HepG2 (cell line): Measurements from ENCODE around the gene ANKIB1. TPM values are rescaled to one million over a fixed set of nuclear protein-coding genes. Genes with fewer than 3 reads are reported as not detected.

Experiments
- ATAC-seq: fragments of 200-7000 bp; cut with Tn5 transposase; 3 replicates; pipeline ENCODE4 v1.9.1; 2020; ENCODE audit warnings: mild to moderate bottlenecking, moderate library complexity
- BruUV-seq: library from RNA; stranded (reverse); fragments of 400-500 nt; replicated peaks from 2 replicates; lab custom pipeline; 2021; lab: Mats Ljungman, UMichigan
- CTCF ChIA-PET: fragments of 300-600 bp; formaldehyde crosslinking; extraction: SDS; loops from one replicate; lab custom pipeline; 2021; ENCODE audit warnings: low total read pairs, inconsistent platforms, low intra/inter-chr PET ratio; lab: Yijun Ruan, JAX
- POLR2A ChIA-PET: fragments of 350-600 bp; sonication (Branson Sonifier 250); formaldehyde crosslinking; loops from one replicate; lab custom pipeline; 2020; ENCODE audit warnings: antibody characterized with exemption, inconsistent platforms; lab: Yijun Ruan, JAX
- DNase-seq: peaks from one replicate; pipeline ENCODE4 v3.0.0-alpha.2; 2015; ENCODE audit warnings: low spot score
- FAIRE-seq: peaks from 3 replicates; lab custom pipeline; 2011; peaks lifted over from hg19 to GRCh38; lab: Jason Lieb, UNC
- H2AFZ ChIP-seq: one replicate; pipeline ENCODE4 v1.6.1; 2011; ENCODE audit warnings: low read length, inconsistent platforms
- H3K27ac ChIP-seq: fragments of 300-600 bp; 3 replicates; pipeline ENCODE4 v1.8.0; 2011; ENCODE audit warnings: mixed run types, mild to moderate bottlenecking, mixed read lengths, low read length, inconsistent platforms; ENCODE audit not compliant: insufficient read depth; ENCODE audit errors: extremely low read length
- H3K27me3 ChIP-seq, 2 experiments: fragments of 200-600 bp in 1 of 2; 2 replicates in 1 of 2; 3 replicates in 1 of 2; pipeline versions ENCODE4 v1.6.0 to v1.8.0; 2011; ENCODE audit warnings: low read length in 2 of 2, mild to moderate bottlenecking in 2 of 2, moderate library complexity in 2 of 2, inconsistent platforms in 1 of 2; ENCODE audit not compliant: insufficient read depth in 2 of 2, control insufficient read depth in 1 of 2
- H3K36me3 ChIP-seq, 2 experiments: fragments of 200-600 bp in 1 of 2; replicated peaks in 1 of 2; 2 replicates in 1 of 2; 3 replicates in 1 of 2; pipeline versions ENCODE4 v1.5.1 to v1.8.0; 2011; ENCODE audit warnings: low read length in 2 of 2, inconsistent platforms in 1 of 2; ENCODE audit not compliant: insufficient read depth in 2 of 2, control insufficient read depth in 1 of 2
- H3K4me1 ChIP-seq: 2 replicates; pipeline ENCODE4 v1.5.1; 2012; ENCODE audit warnings: low read length, inconsistent platforms; ENCODE audit not compliant: insufficient read depth
- H3K4me2 ChIP-seq: 2 replicates; pipeline ENCODE4 v1.6.0; 2011; ENCODE audit warnings: low read depth, low read length, inconsistent platforms
- H3K4me3 ChIP-seq, 3 experiments: fragments of 200-600 bp in 1 of 3; sonication (generic), shearing (Covaris generic) in 1 of 3; replicated peaks in 1 of 3; 2 replicates each; pipeline ENCODE4 v1.5.1; 2011 to 2016; ENCODE audit warnings: low read length in 3 of 3, inconsistent platforms in 2 of 3, low read depth in 2 of 3, mild to moderate bottlenecking in 2 of 3, control low read depth in 1 of 3, mixed read lengths in 1 of 3; ENCODE audit not compliant: insufficient read depth in 1 of 3
- H3K79me2 ChIP-seq: one replicate; pipeline ENCODE4 v1.6.1; 2011; ENCODE audit warnings: low read length, inconsistent platforms; ENCODE audit not compliant: insufficient read depth
- H3K9ac ChIP-seq: 2 replicates; pipeline ENCODE4 v1.6.0; 2011; ENCODE audit warnings: mild to moderate bottlenecking, low read depth, low read length, inconsistent platforms; ENCODE audit not compliant: insufficient read depth
- H3K9me3 ChIP-seq: 2 replicates; pipeline ENCODE4 v1.5.1; 2012; ENCODE audit warnings: mild to moderate bottlenecking, low read length
- H4K20me1 ChIP-seq: 2 replicates; pipeline ENCODE4 v1.6.0; 2011; ENCODE audit warnings: inconsistent platforms, mild to moderate bottlenecking, low read length, moderate library complexity; ENCODE audit not compliant: insufficient read depth
- FIP1L1 ChIP-seq: fragments of 200-400 bp; formaldehyde crosslinking; IDR thresholded peaks from 2 replicates; pipeline ENCODE4 v1.6.1; 2018; ENCODE audit warnings: low read depth, mild to moderate bottlenecking, low read length, moderate library complexity, borderline replicate concordance; ENCODE audit not compliant: insufficient read depth
- FOSL2 ChIP-seq: sonication (generic); formaldehyde crosslinking; IDR thresholded peaks from 2 replicates; pipeline ENCODE4 v1.4.0; 2020; ENCODE audit warnings: missing genetic modification reagents
- GATA4 ChIP-seq: sonication (generic); IDR thresholded peaks from 2 replicates; pipeline ENCODE4 v1.6.1; 2016; ENCODE audit warnings: antibody characterized with exemption, low read depth, borderline replicate concordance
- ZNF276 ChIP-seq: sonication (generic); formaldehyde crosslinking; IDR thresholded peaks from 2 replicates; pipeline ENCODE4 v1.4.0; 2020; ENCODE audit warnings: mild to moderate bottlenecking, low read depth, missing genetic modification reagents
- ZNF891 ChIP-seq: sonication (generic); formaldehyde crosslinking; IDR thresholded peaks from 2 replicates; pipeline ENCODE4 v1.5.0; 2020; ENCODE audit warnings: mild to moderate bottlenecking, missing genetic modification reagents
- WGBS: methylation state at CpG from one replicate; pipeline ENCODE4 v1.1.6; 2017; ENCODE audit warnings: low lambda C conversion rate; 5-methylcytosine and 5-hydroxymethylcytosine counted together
- in situ Hi-C: cut with HindIII; loops from 2 replicates; pipeline ENCODE4 v1.10.0; 2017; ENCODE audit warnings: low pct_unique_long_range_greater_than_20kb; ENCODE audit not compliant: extremely low pct_ligation_motif_present
- intact Hi-C: fragments of 100-400 bp; cut with micrococcal nuclease; formaldehyde crosslinking; loops from one replicate; pipeline ENCODE4 v1.10.0; 2022; ENCODE audit not compliant: unreplicated experiment
- polyA plus RNA-seq, 8 experiments: library from polyadenylated mRNA; depleted of rRNA in 3 of 8; stranded (reverse) in 7 of 8; unstranded in 1 of 8; fragments of >200 nt; fragmentation: Illumina TruSeq in 4 of 8; extraction: Trizol in 4 of 8; gene quantifications; 2 replicates each; pipeline versions ENCODE4 v1.2.1 to v1.2.3, GENCODE V29; 2011 to 2016; ENCODE audit warnings: low read depth in 4 of 8, missing spikeins in 1 of 8, mixed read lengths in 1 of 8; ENCODE audit not compliant: insufficient read depth in 1 of 8
- total RNA-seq, 5 experiments: library from RNA; depleted of rRNA; stranded (reverse); fragments of >200 nt; fragmentation: Illumina TruSeq; extraction: Trizol; gene quantifications; 2 replicates each; pipeline ENCODE4 v1.2.3, GENCODE V29; 2016; ENCODE audit warnings: low read depth in 1 of 5

ANKIB1 gene
- total and polyA plus RNA-seq, 2 of the 13 experiments (the other 11 are each of a cell fraction or from before 2014, with no cell fraction given) = 28.7 to 29.6 TPM

DNA sequence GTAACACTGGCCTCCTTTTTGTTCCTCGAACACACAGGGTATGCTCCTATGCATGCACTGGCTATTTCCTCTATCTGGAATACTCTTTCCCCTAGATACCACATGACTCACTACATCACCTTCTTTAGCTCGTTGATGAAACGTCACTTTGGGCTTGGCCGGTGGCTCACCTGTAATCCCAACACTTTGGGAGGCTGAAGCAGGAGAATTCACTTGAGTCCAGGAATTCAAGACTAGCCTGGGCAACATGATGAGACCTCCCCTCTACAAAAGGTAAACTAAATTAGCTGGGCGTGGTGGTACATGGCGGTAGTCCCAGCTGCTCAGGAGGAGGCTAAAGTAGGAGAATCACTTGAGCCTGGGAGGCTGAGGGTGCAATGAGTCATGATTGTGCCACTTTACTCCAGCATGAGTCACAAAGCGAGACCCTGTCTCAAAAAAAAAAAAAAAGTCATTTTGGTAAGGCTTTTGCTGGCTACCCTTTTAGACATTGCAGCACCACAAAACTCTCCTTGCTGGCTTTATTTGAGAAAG lies 14.5 kb downstream of the ANKIB1 start:
- WGBS = 91% methylated on average over 7 of the region's 7 CpGs
- DNase-seq (no peak), FAIRE-seq (no peak), ATAC-seq (no peak)
- Histone ChIP-seq H3K9ac (no peak overlapping the region), H3K79me2 (peaks cover 35% of the 10 kb centered on the region), H3K9me3 (peaks cover 9% of the 10 kb centered on the region), H3K4me1 (no peaks in the 10 kb centered on the region), H4K20me1 (no peaks in the 10 kb centered on the region), H3K4me2 (no peak overlapping the region), H3K4me3 (no peak overlapping the region), H2AFZ (no peak overlapping the region), H3K36me3 (no peaks in the 10 kb centered on the region), H3K27ac (no peak overlapping the region), H3K27me3 (no peaks in the 10 kb centered on the region)
- ChIA-PET CTCF (no interaction called here), POLR2A (no interaction called here)
- intact Hi-C loops = no loop called here
- TF ChIP-seq ZNF891 (CRISPR knock-in tag) = no peak
- 0 out of 2 replicates have a peak, but pooled peaks have one; percentile 13 for TF ChIP-seq FOSL2 (CRISPR knock-in tag)
- BruUV-seq = no TSS peak
- in situ Hi-C loops = no loop called here

- CTCF ChIA-PET = no interaction called here
Observed at GRCh38 chr7:92266415-92267241, 20.9 kb downstream of the ANKIB1 start.

More at GRCh38 chr7:92266415-92267241, 20.9 kb downstream of the ANKIB1 start:
- FAIRE-seq = no peak
- intact Hi-C loops (no loop called here), in situ Hi-C loops (no loop called here)
- DNase-seq = no peak
- Histone ChIP-seq H3K79me2 (peaks cover 28% of the 10 kb centered on the region), H3K9me3 (peaks cover 9% of the 10 kb centered on the region), H3K27ac (no peak overlapping the region), H3K4me1 (no peaks in the 10 kb centered on the region), H3K4me2 (no peak overlapping the region), H2AFZ (no peak overlapping the region), H3K36me3 (no peaks in the 10 kb centered on the region), H3K27me3 (no peaks in the 10 kb centered on the region), H4K20me1 (no peaks in the 10 kb centered on the region), H3K4me3 (no peak overlapping the region), H3K9ac (no peak overlapping the region)
- 96% methylated on average over 5 of the region's 5 CpGs for WGBS
- TF ChIP-seq ZNF276 (no peak), FIP1L1 (no peak), GATA4 (no peak)
- no TSS peak for BruUV-seq
- ATAC-seq = no peak; the same call in 2 of the 3 replicates
- POLR2A ChIA-PET = no interaction called here
